ENCODE data around the gene TRIL.

TRIL gene

GRCh38 chr7:28958235-28958979, at the start of gene TRIL:
Gene TRIL (minus strand): TSS chr7:28958330. CDS start chr7:28958046, 284 bp downstream.
- H3K4me3 ChIP-seq (ENCODE audit: low read length): peak within 1 kb of the TSS; percentile 39
- TF ChIP-seq CTCF (conservative IDR thresholded peaks at IDR 0.05; ENCODE audit: low read depth, low read length): no peak
- DNase-seq (ENCODE audit: low read depth): no peak

- TF ChIP-seq CTCF (conservative IDR thresholded peaks at IDR 0.05; ENCODE audit: low read depth, low read length): no peak
- no peak overlapping the region for H3K4me3 ChIP-seq (ENCODE audit: low read length)
- no peak for DNase-seq (ENCODE audit: low read depth)
Measured at GRCh38 chr7:29007127-29007526, 49.0 kb upstream of the TRIL start.

GRCh38 chr7:29005829-29006228, 47.7 kb upstream of the TRIL start:
- H3K4me3 ChIP-seq (ENCODE audit: low read length): no peak overlapping the region
- TF ChIP-seq CTCF (conservative IDR thresholded peaks at IDR 0.05; ENCODE audit: low read depth, low read length): no peak
- no peak for DNase-seq (ENCODE audit: low read depth)

- H3K4me3 ChIP-seq (ENCODE audit: low read length): no peak overlapping the region
- no peak for TF ChIP-seq CTCF (conservative IDR thresholded peaks at IDR 0.05; ENCODE audit: low read depth, low read length)
- no peak for DNase-seq (ENCODE audit: low read depth)
Measured at GRCh38 chr7:29005406-29005805, 47.3 kb upstream of the TRIL start.

GRCh38 chr7:29003703-29004102, 45.6 kb upstream of the TRIL start:
- no peak for TF ChIP-seq CTCF (conservative IDR thresholded peaks at IDR 0.05; ENCODE audit: low read depth, low read length)
- H3K4me3 ChIP-seq (ENCODE audit: low read length): no peak overlapping the region
- no peak for DNase-seq (ENCODE audit: low read depth)

- no peak overlapping the region for H3K4me3 ChIP-seq (ENCODE audit: low read length)
- no peak for DNase-seq (ENCODE audit: low read depth)
- no peak for TF ChIP-seq CTCF (conservative IDR thresholded peaks at IDR 0.05; ENCODE audit: low read depth, low read length)
Measured at GRCh38 chr7:29000717-29001076, 42.6 kb upstream of the TRIL start.

Data from retinal pigment epithelial cell (primary cell).